Natural killer cell (primary cell): Measurements from ENCODE around the gene LPAR5. TPM values are rescaled to one million over a fixed set of nuclear protein-coding genes. Genes with fewer than 3 reads are reported as not detected.

Experiments used
- ATAC-seq, 3 donors: fragments of 150-1000 bp in 2 of 3; fragments of 200-7000 bp in 1 of 3; cut with Tn5 transposase; 1 replicate in 1 of 3; 2 replicates in 2 of 3; pipeline ENCODE4 v1.10.0; 2021; ENCODE audit warnings: mild to moderate bottlenecking in 2 of 3, moderate library complexity in 2 of 3
- DNase-seq, 2 donors: peaks; one replicate each; pipeline versions ENCODE4 v3.0.0 to v3.0.0-alpha.2; 2013 to 2021; ENCODE audit warnings: mixed read lengths in 1 of 2
- H3K27ac ChIP-seq: one replicate; pipeline ENCODE4 v1.5.1; 2013; ENCODE audit warnings: mild to moderate bottlenecking, low read length
- H3K27me3 ChIP-seq: one replicate; pipeline ENCODE4 v1.6.1; 2013; ENCODE audit warnings: low read length; ENCODE audit not compliant: control insufficient read depth, insufficient read depth
- H3K36me3 ChIP-seq: one replicate; pipeline ENCODE4 v1.6.1; 2013; ENCODE audit warnings: low read length; ENCODE audit not compliant: control insufficient read depth, insufficient read depth
- H3K4me1 ChIP-seq: one replicate; pipeline ENCODE4 v1.6.1; 2013; ENCODE audit warnings: low read length; ENCODE audit not compliant: control insufficient read depth, insufficient read depth
- H3K4me3 ChIP-seq: one replicate; pipeline ENCODE4 v1.5.1; 2013; ENCODE audit warnings: low read length
- H3K9me3 ChIP-seq: one replicate; pipeline ENCODE4 v1.6.1; 2013; ENCODE audit warnings: low read length; ENCODE audit not compliant: control insufficient read depth, insufficient read depth
- H3K27ac Mint-ChIP-seq, 2 donors: one replicate each; pipeline ENCODE4 v1.8.0; 2022; ENCODE audit warnings: mild to moderate bottlenecking in 2 of 2, mixed read lengths in 2 of 2, moderate library complexity in 1 of 2
- H3K27me3 Mint-ChIP-seq, 2 donors: one replicate each; pipeline ENCODE4 v1.8.0; 2022; ENCODE audit warnings: low read depth in 2 of 2, mixed read lengths in 2 of 2
- H3K36me3 Mint-ChIP-seq: one replicate; pipeline ENCODE4 v1.8.0; 2022; ENCODE audit warnings: mixed read lengths
- H3K4me1 Mint-ChIP-seq, 2 donors: one replicate each; pipeline ENCODE4 v1.8.0; 2022; ENCODE audit warnings: mixed read lengths in 2 of 2
- H3K4me3 Mint-ChIP-seq: one replicate; pipeline ENCODE4 v1.8.0; 2022; ENCODE audit warnings: mild to moderate bottlenecking, moderate library complexity, mixed read lengths
- H3K9me3 Mint-ChIP-seq, 2 donors: one replicate each; pipeline ENCODE4 v1.8.0; 2022; ENCODE audit warnings: mixed read lengths in 2 of 2
- WGBS: methylation state at CpG from one replicate; pipeline ENCODE4 v1.1.7; 2013; ENCODE audit warnings: missing lambda C conversion rate; ENCODE audit not compliant: insufficient coverage; 5-methylcytosine and 5-hydroxymethylcytosine counted together
- intact Hi-C: fragments of 100-400 bp; cut with micrococcal nuclease; formaldehyde crosslinking; loops from one replicate; pipeline ENCODE4 v1.14.2; 2022
- total RNA-seq, 4 donors: library from RNA; stranded (reverse); fragments of 120-200 nt in 1 of 4; gene quantifications; one replicate each; pipeline versions ENCODE4 v1.2.3 to v1.2.4, GENCODE V29; 2013 to 2022
- TF ChIP-seq, protein P1 (sequence below): fragments of 200-600 bp; IDR thresholded peaks from one replicate; pipeline ENCODE4 v1.8.0; 2022; ENCODE audit warnings: antibody characterized with exemption

The LPAR5 gene
- total RNA-seq = 10 to 100 TPM in 2 of 3 donors, 1 to 10 TPM in 1; 10.0 to 27.8 (median 17.3) TPM
- total RNA-seq (2013) = 12.4 TPM

DNA sequence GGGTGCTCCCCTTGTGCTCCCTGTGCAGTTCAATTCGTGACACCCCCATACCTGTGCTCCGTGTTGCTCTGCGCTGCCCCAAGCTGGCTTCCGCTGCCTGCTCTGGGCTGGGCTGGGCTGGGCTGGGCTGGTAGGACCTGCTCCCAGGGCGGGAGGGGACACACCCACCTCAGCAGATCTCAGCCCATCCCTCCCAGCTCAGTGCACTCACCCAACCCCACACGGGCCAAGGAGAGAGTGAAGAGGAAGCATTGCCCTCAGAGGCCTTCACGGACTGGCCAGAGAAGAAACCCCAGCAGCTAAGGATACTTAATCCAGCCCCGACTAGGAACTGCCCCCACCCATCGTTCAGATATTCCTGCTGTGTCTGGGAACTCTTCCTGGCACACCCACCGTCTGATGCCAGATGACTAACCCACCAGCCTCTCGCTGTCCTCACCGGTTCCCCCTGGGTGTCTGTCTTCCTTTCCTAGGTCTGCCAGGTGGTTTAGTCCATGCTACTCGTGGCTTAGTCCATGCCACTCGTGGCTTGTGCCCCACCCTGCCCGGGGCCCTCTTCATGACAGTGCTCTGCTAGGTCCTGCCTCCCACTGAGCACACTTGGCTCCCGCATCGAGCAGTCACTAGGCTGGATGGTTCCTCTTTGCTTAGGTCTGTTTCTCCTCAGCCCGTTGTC is at the start of gene LPAR5:
Gene LPAR5 (minus strand): TSS at position 104 of the 676 bp plus-strand sequence. CDS start 14,711 bp downstream, outside the sequence.
- DNase-seq = peak; percentile 31 to 49
- peaks cover 78% of the 10 kb centered on the region for H3K4me1 ChIP-seq
- no peaks in the 10 kb centered on the region for H3K27me3 ChIP-seq
- Mint-ChIP-seq H3K4me3 (peak within 1 kb of the TSS; percentile 86), H3K27ac (peak within 1 kb of the TSS; percentile 91 to 93), H3K4me1 (peaks cover 49 to 51% of the 10 kb centered on the region in 2 donors), H3K36me3 (no peaks in the 10 kb centered on the region), H3K27me3 (no peaks in the 10 kb centered on the region), H3K9me3 (no peaks in the 10 kb centered on the region)
- peak; percentile 43 to 54 (median 50) for ATAC-seq
- no peaks in the 10 kb centered on the region for H3K36me3 ChIP-seq
- intact Hi-C loops = loop anchor here (2.0 kb wide), 1 partner anchor 27 kb away; the partner anchor contains the start of gene ING4
- TF ChIP-seq, protein P1, sequence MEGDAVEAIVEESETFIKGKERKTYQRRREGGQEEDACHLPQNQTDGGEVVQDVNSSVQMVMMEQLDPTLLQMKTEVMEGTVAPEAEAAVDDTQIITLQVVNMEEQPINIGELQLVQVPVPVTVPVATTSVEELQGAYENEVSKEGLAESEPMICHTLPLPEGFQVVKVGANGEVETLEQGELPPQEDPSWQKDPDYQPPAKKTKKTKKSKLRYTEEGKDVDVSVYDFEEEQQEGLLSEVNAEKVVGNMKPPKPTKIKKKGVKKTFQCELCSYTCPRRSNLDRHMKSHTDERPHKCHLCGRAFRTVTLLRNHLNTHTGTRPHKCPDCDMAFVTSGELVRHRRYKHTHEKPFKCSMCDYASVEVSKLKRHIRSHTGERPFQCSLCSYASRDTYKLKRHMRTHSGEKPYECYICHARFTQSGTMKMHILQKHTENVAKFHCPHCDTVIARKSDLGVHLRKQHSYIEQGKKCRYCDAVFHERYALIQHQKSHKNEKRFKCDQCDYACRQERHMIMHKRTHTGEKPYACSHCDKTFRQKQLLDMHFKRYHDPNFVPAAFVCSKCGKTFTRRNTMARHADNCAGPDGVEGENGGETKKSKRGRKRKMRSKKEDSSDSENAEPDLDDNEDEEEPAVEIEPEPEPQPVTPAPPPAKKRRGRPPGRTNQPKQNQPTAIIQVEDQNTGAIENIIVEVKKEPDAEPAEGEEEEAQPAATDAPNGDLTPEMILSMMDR = no peak
- H3K27ac ChIP-seq = peak within 1 kb of the TSS; percentile 87
- no peaks in the 10 kb centered on the region for H3K9me3 ChIP-seq
- H3K4me3 ChIP-seq = peak within 1 kb of the TSS; percentile 44
- WGBS = 20% methylated on average over 18 of the region's 18 CpGs

DNA sequence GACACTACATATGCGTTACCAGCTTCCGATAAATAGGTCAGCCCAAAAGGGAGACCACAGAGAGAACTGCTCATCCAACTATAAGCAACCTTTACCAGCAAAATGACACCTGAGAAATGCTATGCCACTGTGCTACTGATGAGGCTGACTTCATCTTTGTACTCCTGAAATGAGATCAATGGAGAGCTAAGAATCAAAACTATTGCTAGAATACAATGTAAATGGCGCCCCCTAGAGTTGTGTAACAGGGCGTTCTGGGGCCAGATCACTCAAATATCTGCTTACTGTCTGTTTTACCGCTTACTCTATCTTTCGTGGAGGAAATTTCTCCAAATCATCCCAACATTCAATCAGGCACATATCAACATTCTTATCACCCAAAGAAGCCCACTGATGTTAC is 48.9 kb upstream of the LPAR5 start:
- Histone ChIP-seq H3K27ac (no peak overlapping the region), H3K4me1 (peaks cover 14% of the 10 kb centered on the region), H3K27me3 (no peaks in the 10 kb centered on the region), H3K36me3 (peaks cover 12% of the 10 kb centered on the region), H3K9me3 (no peaks in the 10 kb centered on the region), H3K4me3 (no peak overlapping the region)
- Mint-ChIP-seq H3K27ac (peak overlapping the region; percentile 49 to 51), H3K27me3 (no peaks in the 10 kb centered on the region), H3K4me3 (no peak overlapping the region), H3K36me3 (no peaks in the 10 kb centered on the region), H3K9me3 (no peaks in the 10 kb centered on the region), H3K4me1 (peaks cover 34 to 56% of the 10 kb centered on the region in 2 donors)
- intact Hi-C loops = loop anchor here (1.0 to 10.0 kb wide), 3 partner anchors 67 to 190 kb away; partner anchors contain the start of genes MRPL51, NCAPD2 and NOP2
- DNase-seq (peak in 1 of 2 donors; percentile 74), ATAC-seq (no peak)
- 68% methylated on average over 6 of the region's 6 CpGs for WGBS
- TF ChIP-seq, protein P1 = peak; percentile 57

DNA sequence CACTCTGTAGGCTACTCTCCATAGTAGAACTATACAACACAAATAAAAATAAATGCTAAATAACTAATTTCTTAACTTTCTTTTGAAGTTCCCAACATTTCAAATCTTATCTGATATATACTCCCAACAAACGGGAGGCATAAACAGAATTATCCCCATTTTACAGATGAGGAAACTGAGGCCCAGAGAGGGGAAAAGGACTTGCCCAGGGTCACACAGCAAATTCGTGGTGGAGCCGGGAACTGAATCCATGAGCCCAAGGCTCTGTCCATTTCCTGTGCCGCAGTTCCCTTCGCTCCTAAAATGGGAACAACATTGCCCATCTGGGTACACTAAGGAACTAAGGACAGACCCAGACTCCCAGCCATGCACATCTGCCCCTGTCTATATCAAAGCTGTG is 41.2 kb upstream of the LPAR5 start:
- no peaks in the 10 kb centered on the region for H3K27me3 ChIP-seq
- ATAC-seq (no peak), DNase-seq (no peak)
- no peaks in the 10 kb centered on the region for H3K27me3 Mint-ChIP-seq
- H3K27ac Mint-ChIP-seq = no peak overlapping the region
- H3K9me3 ChIP-seq = no peaks in the 10 kb centered on the region
- H3K27ac ChIP-seq = no peak overlapping the region
- no peak overlapping the region for H3K4me3 ChIP-seq
- peaks cover 20% of the 10 kb centered on the region for H3K36me3 Mint-ChIP-seq
- H3K36me3 ChIP-seq = peaks cover 78% of the 10 kb centered on the region
- intact Hi-C loops = no loop called here
- WGBS = 94% methylated on average over 5 of the region's 5 CpGs
- H3K9me3 Mint-ChIP-seq = no peaks in the 10 kb centered on the region
- TF ChIP-seq, protein P1 = no peak
- H3K4me3 Mint-ChIP-seq = no peak overlapping the region
- no peaks in the 10 kb centered on the region for H3K4me1 ChIP-seq
- peaks cover under 1 to 4% of the 10 kb centered on the region in 2 donors for H3K4me1 Mint-ChIP-seq
